Mesendoderm (in vitro differentiated cells): ENCODE measurements around the gene ROBO1.

Experiments
- DNase-seq: peaks from one replicate; pipeline ENCODE4 v3.0.0; 2013
- H2AK5ac ChIP-seq: 2 replicates; pipeline ENCODE4 v1.6.1; 2013; ENCODE audit warnings: low read length, inconsistent platforms
- H2BK120ac ChIP-seq: 2 replicates; pipeline ENCODE4 v1.6.1; 2013; ENCODE audit warnings: low read depth, mild to moderate bottlenecking, low read length, moderate library complexity, mixed read lengths
- H2BK15ac ChIP-seq: replicated peaks from 2 replicates; pipeline ENCODE4 v1.6.1; 2013; ENCODE audit warnings: low read depth, mild to moderate bottlenecking, moderate library complexity
- H2BK5ac ChIP-seq: 2 replicates; pipeline ENCODE4 v1.6.1; 2013; ENCODE audit warnings: low read length, inconsistent platforms
- H3K18ac ChIP-seq: 2 replicates; pipeline ENCODE4 v1.6.1; 2013; ENCODE audit warnings: mild to moderate bottlenecking, low read length, mixed read lengths
- H3K23ac ChIP-seq: one replicate; pipeline ENCODE4 v1.6.1; 2013; ENCODE audit warnings: low read length
- H3K27ac ChIP-seq: 2 replicates; pipeline ENCODE4 v1.5.1; 2013; ENCODE audit warnings: low read depth, mild to moderate bottlenecking, inconsistent platforms, low read length, moderate library complexity
- H3K27me3 ChIP-seq: 2 replicates; pipeline ENCODE4 v1.6.1; 2013; ENCODE audit warnings: low read length, control low read depth, mild to moderate bottlenecking, inconsistent platforms; ENCODE audit not compliant: insufficient read depth, poor library complexity
- H3K36me3 ChIP-seq: 2 replicates; pipeline ENCODE4 v1.6.1; 2013; ENCODE audit warnings: low read length, inconsistent platforms; ENCODE audit not compliant: control insufficient read depth, insufficient read depth
- H3K4ac ChIP-seq: one replicate; pipeline ENCODE4 v1.6.1; 2013; ENCODE audit warnings: low read depth, mild to moderate bottlenecking, low read length, moderate library complexity
- H3K4me1 ChIP-seq: 2 replicates; pipeline ENCODE4 v1.6.1; 2013; ENCODE audit warnings: low read depth, low read length, inconsistent platforms; ENCODE audit not compliant: control insufficient read depth
- H3K4me2 ChIP-seq: 2 replicates; pipeline ENCODE4 v1.6.1; 2013; ENCODE audit warnings: low read length
- H3K4me3 ChIP-seq: 2 replicates; pipeline ENCODE4 v1.5.1; 2013; ENCODE audit warnings: mild to moderate bottlenecking, low read length
- H3K56ac ChIP-seq: one replicate; pipeline ENCODE4 v1.6.1; 2013; ENCODE audit warnings: low read length
- H3K79me1 ChIP-seq: 2 replicates; pipeline ENCODE4 v1.6.1; 2013; ENCODE audit warnings: low read length, inconsistent platforms
- H3K79me2 ChIP-seq: 2 replicates; pipeline ENCODE4 v1.6.1; 2013; ENCODE audit warnings: mild to moderate bottlenecking, low read length; ENCODE audit not compliant: control insufficient read depth, insufficient read depth
- H3K9ac ChIP-seq: 2 replicates; pipeline ENCODE4 v1.6.1; 2013; ENCODE audit warnings: low read length, inconsistent platforms
- H4K5ac ChIP-seq: one replicate; pipeline ENCODE4 v1.6.1; 2013; ENCODE audit warnings: low read length
- H4K8ac ChIP-seq: one replicate; pipeline ENCODE4 v1.6.1; 2013; ENCODE audit warnings: low read depth, mild to moderate bottlenecking, control low read depth, low read length, moderate library complexity
- WGBS: extraction: QIAGEN DNeasy Blood & Tissue Kit; methylation state at CpG from one replicate; pipeline ENCODE4 v1.1.7; 2013; ENCODE audit warnings: low lambda C conversion rate, missing lambda C conversion rate; ENCODE audit not compliant: insufficient coverage; ENCODE audit errors: extremely low coverage; 5-methylcytosine and 5-hydroxymethylcytosine counted together

The ROBO1 gene

DNA sequence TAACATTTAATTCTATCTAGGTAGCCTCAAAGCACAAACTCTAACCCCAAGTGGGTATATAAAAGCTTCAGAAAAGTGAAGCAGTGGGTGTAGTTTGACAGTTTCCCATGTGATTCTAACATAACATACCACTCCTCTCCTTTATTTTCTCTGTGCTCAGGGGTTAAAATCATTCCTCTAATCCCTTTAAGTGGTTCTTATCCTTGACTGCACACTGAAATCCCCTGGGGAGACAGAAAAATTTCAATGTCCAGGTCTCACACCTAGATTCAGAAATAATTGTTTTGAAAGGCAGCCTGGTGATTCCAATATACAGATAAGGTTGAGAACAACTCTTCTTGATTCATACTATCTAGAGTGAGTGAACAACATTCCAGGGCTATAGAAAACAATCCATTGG, 986.4 kb downstream of the ROBO1 start:
- H3K4me2 ChIP-seq = no peak overlapping the region
- H4K8ac ChIP-seq = no peak overlapping the region
- no peak overlapping the region for H3K27ac ChIP-seq
- peaks cover 3% of the 10 kb centered on the region for H3K79me2 ChIP-seq
- no peak overlapping the region for H3K4ac ChIP-seq
- H2AK5ac ChIP-seq = no peak overlapping the region
- H4K5ac ChIP-seq = no peak overlapping the region
- no peak overlapping the region for H3K4me3 ChIP-seq
- H3K18ac ChIP-seq = no peak overlapping the region
- no peak for DNase-seq
- no peak overlapping the region for H3K56ac ChIP-seq
- H2BK15ac ChIP-seq = no peak overlapping the region
- H3K9ac ChIP-seq = no peak overlapping the region
- no peak overlapping the region for H2BK5ac ChIP-seq
- H2BK120ac ChIP-seq = no peak overlapping the region
- H3K36me3 ChIP-seq = no peaks in the 10 kb centered on the region
- H3K79me1 ChIP-seq = peaks cover 1% of the 10 kb centered on the region
- H3K4me1 ChIP-seq = no peaks in the 10 kb centered on the region
- H3K27me3 ChIP-seq = no peaks in the 10 kb centered on the region
- no peak overlapping the region for H3K23ac ChIP-seq

DNA sequence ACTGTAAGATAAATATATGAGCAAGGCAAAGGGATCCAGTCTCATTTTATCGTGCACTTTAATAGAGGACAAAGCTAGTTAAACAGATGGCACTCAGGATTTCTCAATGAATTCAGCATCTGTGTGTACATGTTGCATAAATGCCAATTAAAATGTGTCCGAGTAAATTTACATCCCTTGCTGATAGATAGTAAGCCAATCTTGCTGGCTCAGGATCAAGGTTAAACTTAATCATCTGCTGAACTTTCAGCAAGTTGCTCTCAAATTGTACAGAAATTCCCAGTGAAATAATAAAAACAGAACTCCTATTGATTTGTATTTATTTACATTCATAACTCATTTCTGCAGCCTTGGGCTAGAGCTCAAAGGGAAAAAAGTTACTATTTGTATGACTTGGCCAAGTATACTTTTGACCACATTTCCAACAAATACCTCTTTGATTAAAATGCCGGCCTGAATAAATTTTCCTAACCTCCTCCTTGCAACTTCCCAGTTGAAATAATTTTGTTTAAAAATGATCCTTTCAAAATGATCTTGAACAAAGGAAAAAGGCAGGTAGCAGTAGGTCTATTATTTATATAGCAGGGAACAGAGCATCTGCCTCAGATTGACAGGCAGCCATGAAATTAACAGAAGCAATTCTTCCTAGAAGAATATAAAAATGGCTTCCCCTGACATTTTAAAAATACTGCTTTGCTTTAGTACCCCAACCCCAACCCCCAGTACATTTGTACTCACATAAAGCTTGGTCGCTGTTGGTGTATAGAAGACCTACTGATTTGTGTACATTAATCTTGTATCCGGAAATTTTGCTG, 1001.9 kb downstream of the ROBO1 start:
- no peak overlapping the region for H3K4me2 ChIP-seq
- no peaks in the 10 kb centered on the region for H3K79me2 ChIP-seq
- no peaks in the 10 kb centered on the region for H3K27me3 ChIP-seq
- H2BK15ac ChIP-seq = no peak overlapping the region
- H3K4me3 ChIP-seq = no peak overlapping the region
- H4K5ac ChIP-seq = no peak overlapping the region
- H3K4ac ChIP-seq = no peak overlapping the region
- H3K56ac ChIP-seq = no peak overlapping the region
- no CpG with 5 or more reads among the region's 5 CpGs for WGBS
- DNase-seq = no peak
- H3K23ac ChIP-seq = no peak overlapping the region
- no peaks in the 10 kb centered on the region for H3K36me3 ChIP-seq
- no peak overlapping the region for H2BK5ac ChIP-seq
- no peaks in the 10 kb centered on the region for H3K79me1 ChIP-seq
- no peak overlapping the region for H3K18ac ChIP-seq
- no peak overlapping the region for H3K9ac ChIP-seq
- H3K4me1 ChIP-seq = no peaks in the 10 kb centered on the region
- no peak overlapping the region for H3K27ac ChIP-seq
- H4K8ac ChIP-seq = no peak overlapping the region
- no peak overlapping the region for H2AK5ac ChIP-seq
- no peak overlapping the region for H2BK120ac ChIP-seq

DNA sequence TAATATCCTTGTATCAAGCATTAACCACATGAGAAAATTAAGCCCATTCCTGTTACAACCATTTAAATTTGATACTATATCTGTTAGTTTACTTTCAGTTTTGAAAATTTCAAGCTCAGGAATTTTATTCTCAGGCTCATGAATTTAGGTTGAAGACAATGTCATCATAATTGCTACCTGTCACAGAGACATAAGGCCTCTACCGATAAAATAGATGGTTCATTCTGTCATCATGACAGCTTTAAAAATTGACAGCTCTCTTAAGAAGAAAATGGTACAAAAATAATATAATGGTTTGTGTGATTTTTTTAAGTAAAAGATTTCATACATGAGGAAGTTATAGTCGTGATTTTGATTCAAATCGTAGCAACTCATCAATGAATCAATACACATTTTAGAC, 1003.2 kb downstream of the ROBO1 start:
- no peaks in the 10 kb centered on the region for H3K79me1 ChIP-seq
- WGBS = 100% methylated on average over 2 of the region's 3 CpGs
- no peak for DNase-seq
- no peak overlapping the region for H2BK5ac ChIP-seq
- H3K4me3 ChIP-seq = no peak overlapping the region
- H4K5ac ChIP-seq = no peak overlapping the region
- no peak overlapping the region for H2BK15ac ChIP-seq
- no peak overlapping the region for H2BK120ac ChIP-seq
- H3K18ac ChIP-seq = no peak overlapping the region
- no peak overlapping the region for H3K9ac ChIP-seq
- no peak overlapping the region for H3K27ac ChIP-seq
- no peak overlapping the region for H4K8ac ChIP-seq
- no peaks in the 10 kb centered on the region for H3K79me2 ChIP-seq
- no peak overlapping the region for H2AK5ac ChIP-seq
- H3K56ac ChIP-seq = no peak overlapping the region
- no peaks in the 10 kb centered on the region for H3K36me3 ChIP-seq
- H3K4me2 ChIP-seq = no peak overlapping the region
- H3K27me3 ChIP-seq = no peaks in the 10 kb centered on the region
- H3K4me1 ChIP-seq = no peaks in the 10 kb centered on the region
- H3K23ac ChIP-seq = no peak overlapping the region
- no peak overlapping the region for H3K4ac ChIP-seq

DNA sequence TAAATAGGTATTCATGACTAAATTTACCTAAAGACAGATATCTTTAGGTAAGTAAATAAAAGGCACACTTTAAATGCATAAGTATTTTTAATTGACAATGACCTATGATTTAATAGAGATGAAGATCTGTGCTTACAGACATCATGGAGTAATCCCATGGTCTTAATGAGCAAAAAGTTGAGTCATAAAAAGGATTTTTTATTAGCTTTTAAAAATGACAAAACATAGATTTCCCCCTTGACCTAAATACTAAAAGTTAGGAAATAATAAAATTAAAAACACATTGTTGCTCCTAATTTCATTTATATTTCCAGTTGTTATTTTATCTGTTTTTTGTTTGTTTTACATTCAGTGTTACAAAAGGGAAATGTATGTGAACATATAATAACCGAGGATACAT, 1005.7 kb downstream of the ROBO1 start:
- H2BK5ac ChIP-seq = no peak overlapping the region
- H3K56ac ChIP-seq = no peak overlapping the region
- DNase-seq = no peak
- H3K79me2 ChIP-seq = no peaks in the 10 kb centered on the region
- no peaks in the 10 kb centered on the region for H3K79me1 ChIP-seq
- WGBS = no CpG with 5 or more reads among the region's 1 CpG
- no peak overlapping the region for H3K23ac ChIP-seq
- H3K9ac ChIP-seq = no peak overlapping the region
- no peak overlapping the region for H2BK120ac ChIP-seq
- H3K36me3 ChIP-seq = no peaks in the 10 kb centered on the region
- H3K4ac ChIP-seq = no peak overlapping the region
- H3K4me1 ChIP-seq = no peaks in the 10 kb centered on the region
- H3K27ac ChIP-seq = no peak overlapping the region
- no peak overlapping the region for H4K5ac ChIP-seq
- no peak overlapping the region for H3K18ac ChIP-seq
- no peak overlapping the region for H3K4me3 ChIP-seq
- H3K4me2 ChIP-seq = no peak overlapping the region
- H2BK15ac ChIP-seq = no peak overlapping the region
- H4K8ac ChIP-seq = no peak overlapping the region
- H3K27me3 ChIP-seq = no peaks in the 10 kb centered on the region
- H2AK5ac ChIP-seq = no peak overlapping the region

DNA sequence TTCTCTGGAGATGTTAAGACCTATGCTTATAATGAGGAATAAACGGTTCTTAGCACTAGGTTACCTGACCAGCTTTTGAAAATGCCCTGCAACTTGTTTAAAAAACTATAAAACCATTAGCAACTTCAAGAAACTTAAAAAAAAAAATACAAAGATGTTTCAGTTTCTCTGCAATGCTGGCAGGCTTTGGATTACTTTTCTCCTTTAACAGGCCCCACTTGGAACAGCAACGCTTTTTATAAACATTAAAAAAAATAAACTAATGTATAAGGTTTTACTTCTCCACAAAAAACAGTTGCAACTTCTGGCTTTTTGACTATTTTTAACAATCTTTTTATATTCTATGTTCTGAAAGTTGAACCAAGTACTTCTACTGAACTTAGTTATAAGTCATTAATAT, 1006.7 kb downstream of the ROBO1 start:
- H2BK5ac ChIP-seq = no peak overlapping the region
- no peak overlapping the region for H4K5ac ChIP-seq
- no peak overlapping the region for H2BK120ac ChIP-seq
- H3K18ac ChIP-seq = no peak overlapping the region
- no peak overlapping the region for H3K23ac ChIP-seq
- H2BK15ac ChIP-seq = no peak overlapping the region
- H3K27ac ChIP-seq = no peak overlapping the region
- DNase-seq = no peak
- H4K8ac ChIP-seq = no peak overlapping the region
- H3K79me1 ChIP-seq = no peaks in the 10 kb centered on the region
- H3K4me2 ChIP-seq = no peak overlapping the region
- H3K56ac ChIP-seq = no peak overlapping the region
- WGBS = no CpG with 5 or more reads among the region's 2 CpGs
- H3K4me3 ChIP-seq = no peak overlapping the region
- no peak overlapping the region for H3K4ac ChIP-seq
- H2AK5ac ChIP-seq = no peak overlapping the region
- H3K27me3 ChIP-seq = no peaks in the 10 kb centered on the region
- no peak overlapping the region for H3K9ac ChIP-seq
- no peaks in the 10 kb centered on the region for H3K4me1 ChIP-seq
- no peaks in the 10 kb centered on the region for H3K79me2 ChIP-seq
- H3K36me3 ChIP-seq = no peaks in the 10 kb centered on the region

DNA sequence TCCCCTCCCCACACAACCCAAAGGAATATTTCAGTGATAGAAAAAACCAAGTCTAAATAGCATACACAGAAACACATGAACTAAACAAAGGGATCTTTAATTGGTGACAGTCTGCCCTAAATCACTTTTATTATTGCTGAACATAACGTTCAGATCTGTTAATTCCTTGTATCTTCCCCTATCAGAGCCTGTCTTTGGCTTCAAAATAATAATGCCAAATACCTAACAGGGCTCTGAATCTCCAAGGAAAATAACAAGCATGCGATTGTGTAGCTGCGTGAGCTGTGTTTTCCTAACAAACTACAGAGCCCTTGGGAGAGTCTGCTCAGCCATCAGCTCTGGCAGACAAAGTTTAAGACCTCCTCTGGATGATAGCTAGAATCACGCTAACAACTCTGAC, 1010.1 kb downstream of the ROBO1 start:
- Histone ChIP-seq H3K4me2 (no peak overlapping the region), H3K79me1 (no peaks in the 10 kb centered on the region), H3K27ac (no peak overlapping the region), H3K36me3 (no peaks in the 10 kb centered on the region), H2BK15ac (no peak overlapping the region), H3K27me3 (no peaks in the 10 kb centered on the region), H2AK5ac (no peak overlapping the region), H3K18ac (no peak overlapping the region), H2BK120ac (no peak overlapping the region), H2BK5ac (no peak overlapping the region), H3K9ac (no peak overlapping the region), H3K56ac (no peak overlapping the region), H3K4ac (no peak overlapping the region), H4K8ac (no peak overlapping the region), H3K4me1 (no peaks in the 10 kb centered on the region), H4K5ac (no peak overlapping the region), H3K4me3 (no peak overlapping the region), H3K79me2 (no peaks in the 10 kb centered on the region), H3K23ac (no peak overlapping the region)
- no peak for DNase-seq
- WGBS = no CpG with 5 or more reads among the region's 4 CpGs
